Lower leg skin (tissue), 3 donors: Measurements from ENCODE around the gene HAVCR2.

ENCODE experiments used
- CTCF ChIP-seq, 3 donors: fragments of 450-650 bp; IDR thresholded peaks; one replicate each; pipeline ENCODE4 v1.5.1; 2016; ENCODE audit warnings: antibody characterized with exemption in 3 of 3, mild to moderate bottlenecking in 3 of 3, moderate library complexity in 2 of 3
- POLR2A ChIP-seq, 2 donors: fragments of 450-650 bp; IDR thresholded peaks; one replicate each; pipeline ENCODE4 v1.6.1; 2016 to 2017; ENCODE audit warnings: antibody characterized with exemption in 2 of 2, mild to moderate bottlenecking in 1 of 2, moderate library complexity in 1 of 2

DNA sequence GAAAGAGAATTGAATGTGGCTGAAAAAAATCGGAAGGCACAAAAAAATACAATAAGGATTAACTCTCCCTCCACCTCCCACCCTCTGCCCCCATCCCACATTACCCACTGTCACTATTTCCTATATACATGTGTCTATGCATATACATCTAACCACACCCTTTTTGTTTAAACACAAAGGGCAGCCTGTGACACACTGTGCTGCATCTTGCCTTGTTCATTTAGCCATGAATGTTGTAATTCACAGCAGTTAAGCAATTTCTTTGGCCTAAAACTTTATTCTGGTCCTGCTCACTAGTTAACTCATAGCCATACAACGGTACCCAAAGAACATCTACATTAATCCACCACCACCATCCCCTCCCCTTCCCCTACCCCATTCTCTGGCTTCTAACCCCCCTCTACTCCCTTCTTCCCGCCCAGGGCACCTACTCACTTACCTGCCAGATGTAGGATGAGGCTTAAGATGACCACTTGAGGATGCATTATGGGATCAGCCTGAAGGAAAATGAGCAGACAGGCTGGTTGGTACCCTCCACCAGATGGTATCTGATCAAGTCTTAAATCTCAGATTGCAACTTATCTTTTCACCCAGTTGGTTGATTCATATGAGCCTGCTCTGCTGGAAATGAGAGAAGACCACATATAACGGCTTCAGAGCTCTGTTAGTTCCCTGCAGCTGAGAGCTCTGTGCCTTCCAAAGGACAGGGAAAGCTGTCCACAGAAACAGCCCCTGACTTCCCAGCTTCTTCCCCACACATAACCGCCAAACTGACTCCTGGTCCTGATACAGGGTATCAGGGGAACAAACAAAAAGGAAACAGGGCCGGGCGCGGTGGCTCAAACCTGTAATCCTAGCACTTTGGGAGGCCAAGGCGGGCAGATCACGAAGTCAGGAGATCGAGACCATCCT, 51.1 kb downstream of the HAVCR2 start:
- TF ChIP-seq CTCF (IDR thresholded peaks at IDR 0.05) (no peak), POLR2A (IDR thresholded peaks at IDR 0.05) (no peak)
